OCI-LY7 (cell line): ENCODE data around the gene CARD11. TPM values are rescaled to one million over a fixed set of nuclear protein-coding genes. Genes with fewer than 3 reads are reported as not detected.

Experiments
- BruUV-seq: library from RNA; stranded (reverse); fragments of 400-500 nt; replicated peaks from 2 replicates; lab custom pipeline; 2021; lab: Mats Ljungman, UMichigan
- CTCF ChIA-PET: fragments of 300-600 bp; sonication (Branson Sonifier 250); formaldehyde crosslinking; loops from one replicate; lab custom pipeline; 2022; ENCODE audit warnings: antibody characterized with exemption; ENCODE audit not compliant: unreplicated experiment; lab: Charles Lee
- POLR2A ChIA-PET: fragments of 300-600 bp; sonication (Branson Sonifier 250); formaldehyde crosslinking; loops from one replicate; lab custom pipeline; 2022; ENCODE audit warnings: antibody characterized with exemption; lab: Charles Lee
- DNase-seq: peaks from one replicate; pipeline ENCODE4 v3.0.0-alpha.2; 2015; ENCODE audit warnings: low spot score
- H2AFZ ChIP-seq: fragments of 200-600 bp; sonication (generic), shearing (Covaris generic); 2 replicates; pipeline ENCODE4 v1.6.1; 2014; ENCODE audit warnings: mild to moderate bottlenecking, antibody characterized with exemption, low read length, moderate library complexity
- H3K27ac ChIP-seq: fragments of 200-600 bp; sonication (generic); 2 replicates; pipeline ENCODE4 v1.5.1; 2014; ENCODE audit warnings: mixed run types, low read depth, mild to moderate bottlenecking, moderate library complexity, low read length, inconsistent platforms; ENCODE audit not compliant: poor library complexity, severe bottlenecking
- H3K36me3 ChIP-seq: fragments of 200-600 bp; sonication (generic); 2 replicates; pipeline ENCODE4 v1.6.1; 2014; ENCODE audit warnings: mild to moderate bottlenecking, antibody characterized with exemption, low read length, moderate library complexity, mixed read lengths; ENCODE audit not compliant: insufficient read depth
- H3K4me1 ChIP-seq: fragments of 200-600 bp; sonication (generic); 2 replicates; pipeline ENCODE4 v1.5.1; 2014; ENCODE audit warnings: mild to moderate bottlenecking, low read length; ENCODE audit not compliant: insufficient read depth, poor library complexity, severe bottlenecking
- H3K4me2 ChIP-seq: fragments of 200-600 bp; sonication (generic); 2 replicates; pipeline ENCODE4 v1.6.1; 2014; ENCODE audit warnings: mild to moderate bottlenecking, low read length
- H3K4me3 ChIP-seq: fragments of 200-600 bp; sonication (generic); 2 replicates; pipeline ENCODE4 v1.5.1; 2014; ENCODE audit warnings: mild to moderate bottlenecking, low read depth, low read length; ENCODE audit not compliant: poor library complexity, severe bottlenecking
- H3K79me2 ChIP-seq: fragments of 200-600 bp; sonication (generic); 2 replicates; pipeline ENCODE4 v1.6.1; 2016; ENCODE audit warnings: low read depth, mild to moderate bottlenecking, low read length, moderate library complexity, mixed read lengths; ENCODE audit not compliant: insufficient read depth
- H3K9me2 ChIP-seq: fragments of 200-600 bp; sonication (generic); 2 replicates; pipeline ENCODE4 v1.6.1; 2016; ENCODE audit warnings: mild to moderate bottlenecking, low read length, mixed read lengths; ENCODE audit not compliant: insufficient read depth
- H3K9me3 ChIP-seq: fragments of 200-600 bp; sonication (generic); 2 replicates; pipeline ENCODE4 v1.6.1; 2014; ENCODE audit warnings: mild to moderate bottlenecking, mixed run types, low read length, mixed read lengths
- H4K20me1 ChIP-seq: fragments of 200-600 bp; sonication (generic); 2 replicates; pipeline ENCODE4 v1.6.1; 2014; ENCODE audit warnings: mild to moderate bottlenecking, antibody characterized with exemption, low read length, moderate library complexity, mixed read lengths; ENCODE audit not compliant: insufficient read depth
- CTCF ChIP-seq: fragments of 200-600 bp; sonication (generic); conservative IDR thresholded peaks from 2 replicates; pipeline ENCODE4 v1.5.1; 2014; ENCODE audit warnings: mild to moderate bottlenecking, antibody characterized with exemption, low read length, moderate library complexity, mixed read lengths
- EZH2phosphoT487 ChIP-seq: fragments of 200-600 bp; sonication (generic); IDR thresholded peaks from 2 replicates; pipeline ENCODE4 v1.6.1; 2018; ENCODE audit warnings: low read depth, borderline replicate concordance, mild to moderate bottlenecking, mixed run types, antibody characterized with exemption, low read length, moderate library complexity, mixed read lengths
- intact Hi-C: fragments of 100-400 bp; cut with micrococcal nuclease; formaldehyde crosslinking; loops from one replicate; pipeline ENCODE4 v1.10.0; 2022; ENCODE audit not compliant: unreplicated experiment
- total RNA-seq, 2 experiments: library from RNA; depleted of rRNA in 1 of 2; stranded (reverse); fragments of >200 nt in 1 of 2; shearing (Covaris generic) in 1 of 2; gene quantifications; 2 replicates each; pipeline ENCODE4 v1.2.3, GENCODE V29; 2014 to 2022

The CARD11 gene
- total RNA-seq, 2 experiments from 2014 or later, result 33.8 to 63.5 TPM

GRCh38 chr7:3074459-3074821 is 30.8 kb upstream of the CARD11 start:
- H3K36me3 ChIP-seq, result no peaks in the 10 kb centered on the region
- H4K20me1 ChIP-seq, result no peaks in the 10 kb centered on the region
- no peaks in the 10 kb centered on the region for H3K79me2 ChIP-seq
- no peaks in the 10 kb centered on the region for H3K4me1 ChIP-seq
- no peak overlapping the region for H2AFZ ChIP-seq
- H3K9me2 ChIP-seq, result no peaks in the 10 kb centered on the region
- BruUV-seq, result no TSS peak
- H3K9me3 ChIP-seq, result peaks cover 11% of the 10 kb centered on the region; the same call in 1 of the 2 replicates
- no peak overlapping the region for H3K4me2 ChIP-seq
- no peak overlapping the region for H3K4me3 ChIP-seq
- DNase-seq, result no peak
- ChIA-PET CTCF (no interaction called here), POLR2A (interaction anchor here (0.6 to 0.8 kb wide), 3 partner anchors 11 to 227 kb away, joined by 3 to 6 read pairs (median 5); no protein-coding TSS in a partner anchor)
- intact Hi-C loops, result no loop called here
- TF ChIP-seq CTCF, result no peak
- no peak for TF ChIP-seq EZH2phosphoT487
- H3K27ac ChIP-seq, result no peak overlapping the region

- Histone ChIP-seq H3K79me2 (no peaks in the 10 kb centered on the region), H4K20me1 (no peaks in the 10 kb centered on the region), H3K36me3 (no peaks in the 10 kb centered on the region), H3K4me3 (no peak overlapping the region), H3K4me1 (no peaks in the 10 kb centered on the region), H3K27ac (no peak overlapping the region), H3K9me2 (no peaks in the 10 kb centered on the region), H3K9me3 (peaks cover 11% of the 10 kb centered on the region; the same call in 1 of the 2 replicates), H3K4me2 (no peak overlapping the region), H2AFZ (no peak overlapping the region)
- ChIA-PET CTCF (no interaction called here), POLR2A (interaction anchor here (0.6 to 0.8 kb wide), 3 partner anchors 12 to 227 kb away, joined by 3 to 6 read pairs (median 5); no protein-coding TSS in a partner anchor)
- BruUV-seq, result no TSS peak
- no peak for DNase-seq
- intact Hi-C loops, result no loop called here
- TF ChIP-seq CTCF, result no peak
- no peak for TF ChIP-seq EZH2phosphoT487
These were observed 30.2 kb upstream of the CARD11 start for GRCh38 chr7:3073763-3074458.

GRCh38 chr7:3070908-3071307 is 27.2 kb upstream of the CARD11 start:
- Histone ChIP-seq H3K4me3 (no peak overlapping the region), H3K9me2 (no peaks in the 10 kb centered on the region), H3K4me1 (no peaks in the 10 kb centered on the region), H2AFZ (no peak overlapping the region), H3K27ac (no peak overlapping the region), H3K9me3 (peaks cover 9% of the 10 kb centered on the region; the same call in 1 of the 2 replicates), H3K4me2 (no peak overlapping the region), H3K79me2 (no peaks in the 10 kb centered on the region), H4K20me1 (no peaks in the 10 kb centered on the region), H3K36me3 (no peaks in the 10 kb centered on the region)
- POLR2A ChIA-PET, result no interaction called here
- no peak for DNase-seq
- intact Hi-C loops, result no loop called here
- CTCF ChIA-PET, result no interaction called here
- BruUV-seq, result no TSS peak
- no peak for TF ChIP-seq CTCF
- no peak for TF ChIP-seq EZH2phosphoT487
